NCI-H446 (cell line): ENCODE data around the gene HSD17B14.
"Not testable (repeated sequence)": the region's sequence is repeated elsewhere in the genome, so short reads cannot be mapped to it uniquely, and the experiment has no call there.

ENCODE experiments used
- DNase-seq, 2 experiments: peaks; one replicate each; lab custom pipeline; 2025; lab: John Stamatoyannopoulos, UW

HSD17B14 gene

GRCh38 chr19:48798937-48799336, 37.4 kb downstream of the HSD17B14 start:
- no peak for DNase-seq

DNA sequence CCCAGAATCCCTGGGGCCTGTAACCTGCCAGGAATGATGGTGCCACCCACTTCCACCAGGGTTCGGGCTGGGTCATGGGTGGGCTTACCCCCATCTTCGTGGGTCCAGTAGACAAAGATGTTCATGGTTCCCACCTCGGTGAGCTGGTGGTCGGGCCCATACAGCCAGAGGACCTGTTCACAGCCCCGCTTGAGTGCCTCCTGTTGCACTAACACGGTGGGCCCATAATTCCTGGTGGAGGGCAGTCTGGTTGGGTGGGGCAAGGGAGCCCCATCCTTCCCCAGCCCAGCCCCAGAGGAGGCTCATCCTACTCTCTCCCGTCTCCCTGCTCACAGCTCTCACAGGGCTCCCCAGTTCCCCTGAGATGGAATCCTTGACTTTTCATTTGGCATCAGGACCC, 39.2 kb downstream of the HSD17B14 start:
- DNase-seq, result no peak

- no peak for DNase-seq
Observed at GRCh38 chr19:48796298-48797083, 39.8 kb downstream of the HSD17B14 start.

- DNase-seq, result no peak
Observed at GRCh38 chr19:48795685-48796070, 40.6 kb downstream of the HSD17B14 start.

GRCh38 chr19:48795055-48795684, 41.1 kb downstream of the HSD17B14 start:
- peak; percentile 94 to 95 for DNase-seq

DNA sequence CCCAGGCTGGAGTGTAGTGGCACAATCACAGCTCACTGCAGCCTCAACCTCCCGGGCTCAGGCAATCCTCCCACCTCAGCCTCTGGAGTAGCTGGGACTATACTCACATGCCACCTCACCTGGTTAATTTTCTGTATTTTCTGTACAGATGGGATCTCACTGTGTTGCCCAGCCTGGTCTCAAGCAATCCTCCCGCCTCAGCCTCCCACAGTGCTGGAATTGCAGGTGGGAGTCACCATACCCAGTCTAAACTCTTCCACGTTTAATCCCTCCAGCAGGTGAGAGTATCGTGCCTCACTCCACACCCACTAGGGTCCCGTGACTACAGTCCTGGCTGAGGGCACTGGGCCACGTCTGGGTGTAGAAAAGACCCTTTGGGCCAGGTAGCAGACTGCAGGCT, 42.0 kb downstream of the HSD17B14 start:
- no peak for DNase-seq

DNA sequence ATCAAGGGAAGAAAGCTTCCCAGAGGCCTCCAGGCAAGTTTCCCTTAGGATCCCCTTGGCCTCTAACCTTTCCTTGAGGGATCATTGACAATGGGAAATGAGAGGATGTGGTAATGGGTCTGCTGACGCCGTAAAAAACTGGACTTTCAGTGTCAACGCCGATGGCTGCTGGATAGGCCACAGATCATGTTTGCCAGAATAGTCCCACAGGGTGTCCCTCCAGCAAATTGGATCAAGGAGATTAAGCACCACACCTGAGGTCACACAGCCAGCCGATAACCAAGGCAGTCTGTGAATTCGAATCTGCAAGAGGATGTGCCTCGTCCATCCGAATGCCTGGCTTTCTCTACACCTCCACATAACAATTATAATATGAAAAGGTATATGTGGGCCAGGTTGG, 43.0 kb downstream of the HSD17B14 start:
- no peak for DNase-seq

DNA sequence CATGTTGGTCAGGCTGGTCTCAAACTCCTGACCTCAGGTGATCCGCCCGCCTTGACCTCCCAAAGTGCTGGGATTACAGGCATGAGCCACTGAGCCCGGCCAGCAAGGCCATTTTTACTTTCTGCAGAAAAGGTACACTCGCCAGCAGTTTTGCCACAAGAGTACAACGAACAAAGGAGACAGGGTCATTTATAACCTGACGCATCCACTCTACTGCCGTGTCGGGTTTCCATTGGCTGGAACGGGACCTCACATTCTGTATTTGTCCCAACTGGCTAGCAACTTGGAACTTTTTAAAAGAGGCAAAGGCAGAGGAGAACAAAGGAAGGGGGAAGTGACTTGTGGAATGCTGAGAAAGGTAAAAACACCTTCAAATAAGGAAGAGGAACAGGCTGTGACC, 49.0 kb downstream of the HSD17B14 start:
- DNase-seq, result not testable (repeated sequence)

GRCh38 chr19:48786422-48786821, 49.9 kb downstream of the HSD17B14 start:
- not testable (repeated sequence) for DNase-seq

- DNase-seq, result peak in 1 of 2 experiments; percentile 28
Observed at GRCh38 chr19:48784527-48784926, 51.8 kb downstream of the HSD17B14 start.

DNA sequence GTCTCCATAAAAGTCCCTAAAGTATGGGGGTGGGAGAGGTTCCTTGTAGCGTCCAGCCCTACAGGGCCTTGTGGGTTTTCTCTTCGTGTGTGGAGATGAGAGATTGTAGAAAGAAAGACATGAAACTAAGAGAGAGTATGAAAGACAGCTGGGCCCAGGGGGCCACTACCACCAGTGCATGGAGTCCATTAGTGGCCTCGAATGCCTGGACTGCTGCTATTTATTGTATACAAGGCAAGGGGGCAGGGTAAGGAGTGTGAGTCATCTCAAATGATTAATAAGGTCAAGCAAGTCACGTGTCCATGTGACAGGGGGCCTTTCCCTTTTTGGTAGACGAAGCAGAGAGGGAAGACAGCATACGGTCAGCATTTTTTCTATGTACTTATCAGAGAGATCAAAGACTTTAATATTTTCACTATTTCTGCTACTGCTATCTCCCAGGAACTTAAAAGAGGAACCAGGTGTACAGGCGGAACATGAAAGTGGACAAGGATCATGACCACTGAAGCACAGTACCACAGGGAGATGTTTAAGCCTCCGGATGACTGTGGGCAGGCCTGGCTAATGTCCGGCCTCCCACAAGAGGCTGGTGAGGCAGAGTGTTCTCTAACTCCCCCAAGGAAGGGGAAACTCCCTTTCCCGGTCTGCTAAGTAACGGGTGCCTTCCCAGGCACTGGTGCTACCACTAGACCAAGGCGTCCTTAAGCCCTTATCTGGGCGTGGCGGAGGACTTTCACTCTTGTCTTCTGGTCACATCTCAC, 55.5 kb downstream of the HSD17B14 start:
- no peak for DNase-seq

GRCh38 chr19:48779636-48780035, 56.7 kb downstream of the HSD17B14 start:
- no peak for DNase-seq

DNA sequence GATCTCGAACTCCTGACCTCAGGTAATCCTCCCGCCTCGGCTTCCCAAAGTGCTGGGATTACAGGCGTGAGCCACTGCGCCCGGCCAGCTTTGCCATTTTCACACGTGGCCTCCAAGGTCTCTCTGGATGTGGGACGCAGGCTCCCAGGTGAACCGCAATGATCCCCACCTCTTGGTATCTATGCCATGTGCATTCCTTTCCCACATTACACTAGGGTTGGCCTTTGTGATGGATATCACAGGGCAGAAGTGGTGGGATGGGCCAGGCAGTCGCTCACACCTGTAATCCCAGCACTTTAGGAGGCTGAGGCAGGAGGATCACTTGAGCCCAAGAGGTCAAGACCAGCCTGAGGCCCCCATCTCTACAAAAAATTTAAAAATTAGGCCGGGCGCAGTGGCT, 58.6 kb downstream of the HSD17B14 start:
- no peak for DNase-seq

GRCh38 chr19:48777139-48777538, 59.2 kb downstream of the HSD17B14 start:
- no peak for DNase-seq

DNA sequence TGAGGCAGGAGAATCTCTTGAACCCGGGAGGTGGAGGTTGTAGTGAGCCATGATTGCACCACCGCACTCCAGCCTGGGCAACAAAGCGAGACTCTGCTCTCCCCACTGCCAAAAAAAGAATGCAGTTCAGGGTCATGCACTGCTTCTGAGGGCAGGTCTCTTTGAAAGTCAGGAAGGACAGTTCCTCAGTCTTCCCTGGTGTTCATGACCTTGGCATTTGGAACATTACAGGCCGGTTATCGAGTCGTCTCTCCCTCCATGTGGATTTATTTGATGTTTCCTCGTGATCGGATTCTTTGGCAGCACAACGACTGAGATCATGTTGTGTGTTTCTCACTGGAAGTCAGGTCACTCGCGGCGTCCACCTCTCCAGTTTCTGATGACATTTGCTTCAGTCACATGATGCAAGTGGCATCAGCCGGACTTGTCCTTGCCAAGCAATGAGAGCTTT, 63.8 kb downstream of the HSD17B14 start:
- DNase-seq, result no peak

DNA sequence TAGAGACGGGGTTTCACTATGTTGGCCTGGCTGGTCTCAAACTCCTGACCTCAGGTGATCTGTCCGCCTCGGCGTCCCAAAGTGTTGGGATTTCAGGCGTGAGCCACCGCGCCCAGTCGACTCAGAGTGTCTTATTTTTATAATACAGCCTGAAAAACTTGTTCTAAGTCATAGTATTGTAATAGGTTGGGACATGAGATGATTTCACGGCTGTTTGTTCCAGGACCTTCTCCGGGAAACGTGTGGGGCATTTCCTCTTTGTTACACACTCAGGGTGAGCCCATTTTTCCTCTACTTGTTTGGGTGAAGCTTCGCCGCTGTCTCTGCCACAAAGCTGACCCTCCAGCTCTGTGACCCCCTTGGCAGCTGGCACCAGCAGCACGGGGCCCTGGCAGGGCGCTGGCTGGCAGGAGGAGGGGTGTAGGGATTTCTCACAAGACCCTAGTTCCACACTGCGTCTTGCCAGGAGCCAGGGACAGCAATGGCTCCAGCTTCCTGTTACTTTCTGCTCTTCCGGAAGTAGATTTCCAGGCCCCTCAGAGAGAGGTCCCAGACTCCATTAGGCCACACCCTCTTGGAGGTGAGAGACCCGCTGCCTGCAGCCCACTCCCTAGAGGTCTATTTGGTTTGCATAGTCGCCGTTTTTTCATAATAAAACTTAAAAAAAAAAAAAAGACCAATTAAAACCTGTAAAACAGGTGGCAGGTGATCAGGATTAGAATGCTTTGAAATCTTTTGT, 65.4 kb downstream of the HSD17B14 start:
- no peak for DNase-seq

GRCh38 chr19:48770266-48770665, 66.0 kb downstream of the HSD17B14 start:
- DNase-seq, result no peak

DNA sequence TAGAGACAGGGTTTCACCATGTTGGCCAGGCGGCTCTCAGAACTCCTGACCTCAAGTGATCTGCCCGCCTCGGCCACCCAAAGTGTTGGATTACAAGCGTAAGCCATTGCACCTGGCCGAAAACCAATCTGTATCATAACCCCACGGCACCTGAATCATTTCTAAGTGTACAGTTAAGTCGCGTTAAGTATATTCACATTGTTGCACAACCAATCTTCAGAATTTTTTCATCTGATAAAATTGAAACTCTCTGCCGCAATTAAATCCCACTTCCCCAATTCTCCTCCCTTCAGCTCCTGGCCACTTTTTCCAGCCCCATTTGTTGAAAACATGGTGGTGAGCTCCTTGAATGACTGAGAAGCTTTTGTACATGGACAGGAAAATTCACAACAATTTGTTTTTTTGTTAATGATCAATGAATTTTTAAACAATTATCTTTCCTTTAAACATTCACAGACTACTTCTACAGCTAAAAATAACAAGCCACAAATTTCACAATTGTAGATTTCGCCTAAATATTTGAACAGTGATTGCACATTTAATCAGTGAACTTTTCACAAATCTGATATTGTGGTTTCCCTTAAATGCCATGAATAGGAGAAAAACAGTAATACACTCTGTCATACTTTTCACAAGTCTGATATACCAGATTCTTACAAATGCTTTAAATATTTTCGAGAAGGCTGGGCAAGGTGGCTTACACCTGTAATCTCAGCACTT, 67.1 kb downstream of the HSD17B14 start:
- DNase-seq, result no peak

DNA sequence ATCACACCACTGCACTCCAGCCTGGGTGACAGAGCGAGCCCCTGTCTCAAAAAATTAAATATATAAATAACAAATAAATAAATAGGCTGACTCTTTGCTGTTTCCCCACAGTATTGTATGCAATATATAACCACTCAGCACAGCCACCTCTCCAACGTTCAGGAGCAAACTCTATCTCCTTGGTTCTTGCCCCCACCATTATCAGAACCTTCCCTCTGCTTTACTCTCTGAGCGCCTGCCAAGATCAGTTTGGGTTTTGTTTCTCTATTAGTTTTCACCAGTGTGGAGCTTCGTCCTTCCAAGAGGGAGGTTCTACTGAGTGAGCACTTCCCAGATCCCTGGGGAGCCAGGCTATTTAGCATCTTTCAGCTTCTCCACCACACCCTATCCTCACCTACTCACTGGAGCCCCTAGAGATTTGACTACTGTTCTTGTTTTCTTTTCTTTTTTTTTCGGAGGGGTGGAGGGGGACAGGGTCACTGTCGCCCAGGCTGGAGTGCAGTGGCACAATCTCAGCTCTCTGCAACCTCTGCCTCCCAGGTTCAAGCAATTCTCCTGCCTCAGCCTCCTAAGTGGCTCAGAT, 68.0 kb downstream of the HSD17B14 start:
- not testable (repeated sequence) for DNase-seq

GRCh38 chr19:48765816-48766215, 70.5 kb downstream of the HSD17B14 start:
- not testable (repeated sequence) for DNase-seq
